VCaP (cell line): ENCODE results near the gene CD63.

Source experiments
- H3K27ac ChIP-seq: fragments of 450-650 bp; 2 replicates; pipeline ENCODE4 v1.5.1; 2017
- TF ChIP-seq, protein P1 (sequence below): fragments of 450-650 bp; conservative IDR thresholded peaks from 2 replicates; pipeline ENCODE4 v1.5.1; 2017; ENCODE audit warnings: mild to moderate bottlenecking, moderate library complexity

The CD63 gene

DNA sequence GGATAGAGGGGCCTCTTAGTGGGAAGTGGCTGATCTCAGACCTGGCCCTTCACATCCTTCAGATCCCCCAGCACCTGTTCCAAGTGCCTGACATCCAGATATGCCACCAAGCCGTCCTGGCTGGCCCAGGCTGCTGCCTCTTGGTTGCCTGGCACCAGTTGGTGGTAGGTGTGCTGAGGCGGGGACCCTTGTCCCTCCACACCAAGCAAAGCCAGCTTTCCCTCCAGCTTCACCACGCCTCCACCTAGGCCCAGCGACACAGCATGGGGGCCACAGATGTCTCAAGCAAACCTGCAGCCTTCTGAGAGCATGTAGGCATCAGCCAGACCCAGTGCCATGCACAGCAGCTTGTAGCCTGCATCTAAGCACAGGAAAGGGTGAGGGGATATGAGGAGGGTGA lies 3.5 kb upstream of the CD63 start:
- no peak overlapping the region for H3K27ac ChIP-seq
- TF ChIP-seq, protein P1, sequence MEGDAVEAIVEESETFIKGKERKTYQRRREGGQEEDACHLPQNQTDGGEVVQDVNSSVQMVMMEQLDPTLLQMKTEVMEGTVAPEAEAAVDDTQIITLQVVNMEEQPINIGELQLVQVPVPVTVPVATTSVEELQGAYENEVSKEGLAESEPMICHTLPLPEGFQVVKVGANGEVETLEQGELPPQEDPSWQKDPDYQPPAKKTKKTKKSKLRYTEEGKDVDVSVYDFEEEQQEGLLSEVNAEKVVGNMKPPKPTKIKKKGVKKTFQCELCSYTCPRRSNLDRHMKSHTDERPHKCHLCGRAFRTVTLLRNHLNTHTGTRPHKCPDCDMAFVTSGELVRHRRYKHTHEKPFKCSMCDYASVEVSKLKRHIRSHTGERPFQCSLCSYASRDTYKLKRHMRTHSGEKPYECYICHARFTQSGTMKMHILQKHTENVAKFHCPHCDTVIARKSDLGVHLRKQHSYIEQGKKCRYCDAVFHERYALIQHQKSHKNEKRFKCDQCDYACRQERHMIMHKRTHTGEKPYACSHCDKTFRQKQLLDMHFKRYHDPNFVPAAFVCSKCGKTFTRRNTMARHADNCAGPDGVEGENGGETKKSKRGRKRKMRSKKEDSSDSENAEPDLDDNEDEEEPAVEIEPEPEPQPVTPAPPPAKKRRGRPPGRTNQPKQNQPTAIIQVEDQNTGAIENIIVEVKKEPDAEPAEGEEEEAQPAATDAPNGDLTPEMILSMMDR: no peak

DNA sequence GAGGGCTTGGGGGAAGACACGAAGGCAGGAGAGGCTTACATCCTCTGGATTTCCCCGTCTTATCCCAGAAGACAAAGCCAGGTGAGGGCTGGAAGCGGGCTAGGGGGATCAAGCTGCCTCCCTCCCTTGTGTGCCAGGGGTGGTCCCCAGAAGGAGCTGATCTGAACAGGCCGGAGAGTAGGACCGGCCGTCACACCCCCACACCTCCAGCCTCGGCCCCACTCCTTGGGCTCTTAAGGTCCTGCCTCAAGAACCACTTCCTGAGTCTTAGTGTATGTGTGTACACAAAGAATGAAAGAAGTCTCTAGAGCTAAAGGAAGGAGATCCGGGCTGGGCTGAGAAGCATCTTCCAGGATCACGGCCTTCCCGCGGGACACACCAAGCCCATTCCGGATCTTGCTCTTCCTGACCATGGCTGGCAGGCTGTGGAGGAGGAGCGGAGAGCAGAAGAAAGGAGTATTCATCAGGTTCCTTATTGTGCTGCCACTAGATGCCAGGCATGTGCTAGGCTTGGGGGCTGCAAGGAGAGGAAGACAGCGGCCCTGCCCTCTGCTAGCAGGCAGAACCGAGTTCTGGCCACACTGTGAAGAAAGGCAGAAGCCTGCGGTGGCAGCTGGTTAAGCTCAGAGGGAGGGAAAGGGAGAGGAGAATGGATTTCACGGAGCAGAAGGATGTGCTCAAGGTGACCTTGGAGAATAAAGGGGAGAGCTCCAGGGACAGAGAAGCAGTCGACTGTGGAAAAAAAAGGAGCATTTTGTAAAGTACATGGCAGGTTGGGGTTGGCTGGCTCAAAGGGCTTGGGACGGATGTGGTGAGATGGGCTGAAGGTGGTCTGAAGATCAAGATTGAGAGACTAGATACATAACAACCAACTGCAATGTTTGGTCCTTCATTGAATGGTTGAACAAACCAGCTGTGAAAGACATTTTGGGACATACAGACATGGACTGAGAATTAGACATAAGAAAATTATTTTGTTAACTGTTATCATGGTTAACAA lies 1.3 kb upstream of the CD63 start:
- TF ChIP-seq, protein P1: no peak
- H3K27ac ChIP-seq: peak overlapping the region; percentile 95

DNA sequence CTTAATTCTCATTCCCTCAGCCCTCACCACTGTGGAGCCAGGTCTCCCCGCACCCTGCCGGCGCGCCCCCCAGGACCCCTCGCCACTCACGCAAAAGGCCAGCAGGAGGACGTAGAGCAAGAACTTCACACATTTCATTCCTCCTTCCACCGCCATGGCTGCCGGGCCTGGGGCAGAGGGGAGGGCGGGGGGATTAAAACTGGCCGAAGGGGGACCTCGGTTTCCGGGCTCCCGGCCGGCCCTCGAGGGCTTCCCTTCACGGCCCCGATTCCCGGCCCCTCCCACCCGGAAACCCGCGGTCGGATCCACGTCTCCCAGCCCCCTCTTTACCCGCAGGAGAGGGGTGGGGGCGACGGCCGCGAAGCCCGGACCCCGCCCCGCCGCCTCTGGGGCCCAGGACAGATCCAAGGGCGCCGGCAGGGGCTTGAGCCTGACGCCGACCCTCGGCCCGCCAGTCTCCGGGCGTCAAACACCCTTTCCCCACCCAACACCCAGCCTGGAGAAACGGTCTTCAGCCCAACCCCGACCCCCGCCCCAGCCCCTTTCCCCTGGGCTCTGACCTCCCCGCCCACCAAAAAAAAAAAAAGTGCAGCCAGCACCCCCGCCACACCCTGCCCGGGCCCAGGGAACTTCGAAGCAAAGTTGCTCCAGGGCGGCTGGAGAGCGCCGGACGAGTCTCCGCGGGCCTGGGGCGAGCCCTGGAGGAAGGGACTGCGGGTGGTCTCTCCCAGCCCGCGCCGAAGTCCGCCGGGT lies 447 bp downstream of the CD63 start:
- H3K27ac ChIP-seq: peak overlapping the region; percentile 95
- TF ChIP-seq, protein P1: no peak

DNA sequence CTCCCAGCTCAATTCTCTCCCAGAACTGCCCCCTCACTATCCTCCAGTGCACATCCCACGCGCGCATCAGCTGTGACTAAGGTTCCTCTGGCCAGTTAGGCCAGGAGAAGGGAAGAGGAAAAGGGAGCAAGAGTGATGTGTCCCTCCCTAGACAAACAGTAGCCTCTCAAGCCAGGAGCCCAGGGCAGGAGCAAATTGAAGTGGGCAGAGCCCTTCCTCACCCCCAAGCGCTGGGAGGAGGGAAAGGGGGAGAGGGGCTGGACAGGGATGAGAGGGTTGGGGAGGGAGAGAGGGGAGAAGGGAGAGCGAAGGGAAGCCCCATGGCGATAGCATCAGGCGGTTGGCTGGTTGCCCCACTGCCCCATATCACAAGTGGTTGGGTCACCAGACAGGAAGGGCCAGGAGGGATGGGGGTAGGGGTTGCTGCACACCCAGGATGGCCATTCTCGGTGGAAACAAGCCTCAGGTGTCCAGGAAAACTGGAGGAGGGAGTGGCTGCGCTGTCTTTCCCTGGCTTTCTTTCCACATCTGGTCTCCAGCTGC lies 1.1 kb downstream of the CD63 start:
- H3K27ac ChIP-seq: peak overlapping the region; percentile 95
- TF ChIP-seq, protein P1: no peak

DNA sequence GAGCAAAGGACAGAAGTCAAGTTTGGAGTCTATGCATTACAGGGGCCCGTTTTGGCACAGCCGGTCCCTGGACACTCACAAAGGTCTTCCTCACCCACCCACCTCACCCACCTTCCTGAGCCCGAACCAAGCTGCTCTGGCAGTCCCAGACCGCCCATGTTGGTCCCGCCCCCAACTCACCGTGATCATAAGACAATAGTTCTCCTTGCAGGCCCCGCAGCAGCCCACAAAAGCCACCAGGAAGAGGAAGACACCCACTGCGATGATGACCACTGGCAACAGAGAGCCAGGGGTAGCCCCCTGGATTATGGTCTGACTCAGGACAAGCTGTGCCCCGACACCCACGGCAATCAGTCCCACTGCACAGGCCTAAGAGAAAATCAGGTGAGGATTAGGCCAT lies 1.8 kb downstream of the CD63 start:
- H3K27ac ChIP-seq: peak overlapping the region; percentile 95
- TF ChIP-seq, protein P1: no peak

DNA sequence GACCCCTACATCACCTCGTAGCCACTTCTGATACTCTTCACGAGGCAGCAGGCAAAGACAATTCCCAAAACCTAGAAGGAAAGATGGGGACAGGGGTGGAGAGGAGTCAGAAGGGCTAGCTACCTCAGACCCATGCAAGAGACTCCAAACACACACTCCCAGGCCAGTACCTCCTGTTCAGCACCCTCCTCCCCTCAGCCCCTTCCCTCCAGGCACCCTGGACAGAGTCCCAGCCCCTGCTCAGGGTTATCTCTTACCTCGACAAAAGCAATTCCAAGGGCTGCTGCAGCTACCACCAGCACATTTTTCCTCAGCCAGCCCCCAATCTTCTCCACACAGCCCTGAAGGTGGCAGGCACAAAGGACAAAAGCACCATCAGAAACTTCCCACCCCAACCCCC lies 3.3 kb downstream of the CD63 start:
- H3K27ac ChIP-seq: no peak overlapping the region
- TF ChIP-seq, protein P1: no peak

DNA sequence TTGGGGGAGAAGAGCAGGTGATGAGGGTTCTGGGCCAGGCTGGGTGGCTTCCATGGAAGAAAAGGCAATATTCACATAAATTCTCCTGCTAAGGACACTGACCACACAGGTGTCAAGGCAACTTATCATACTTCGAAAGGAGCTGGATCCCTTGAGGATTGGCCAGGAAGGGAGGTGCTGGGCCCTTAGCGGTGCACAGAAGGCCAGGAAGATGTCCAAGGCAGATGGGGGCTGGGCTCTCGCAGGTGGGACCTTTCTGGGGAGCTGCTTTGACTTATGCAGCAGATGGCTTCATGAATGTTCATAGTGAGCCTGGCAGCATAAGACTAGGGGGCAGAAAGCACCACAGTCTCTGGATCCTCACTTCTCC lies 3.9 kb downstream of the CD63 start:
- TF ChIP-seq, protein P1: peak; percentile 35
- H3K27ac ChIP-seq: no peak overlapping the region
